GM23338 (cell line): ENCODE measurements around the gene ANXA3. TPM values are rescaled to one million over a fixed set of nuclear protein-coding genes. Genes with fewer than 3 reads are reported as not detected.

Experiments
- ATAC-seq: fragments of 200-7000 bp; cut with Tn5 transposase; 3 replicates; pipeline ENCODE4 v1.9.1; 2020
- DNase-seq: peaks from one replicate; pipeline ENCODE4 v3.0.0-alpha.2; 2015; ENCODE audit warnings: low spot score
- H2AFZ ChIP-seq: fragments of 200-600 bp; sonication (generic); 2 replicates; pipeline ENCODE4 v1.8.0; 2016; ENCODE audit warnings: antibody characterized with exemption, mild to moderate bottlenecking, moderate library complexity
- H3F3A ChIP-seq: fragments of 200-600 bp; sonication (generic); replicated peaks from 2 replicates; pipeline ENCODE4 v1.8.0; 2017; ENCODE audit warnings: antibody characterized with exemption, mixed run types, low read depth
- H3K27ac ChIP-seq: fragments of 200-600 bp; sonication (generic); 2 replicates; pipeline ENCODE4 v1.6.1; 2016; ENCODE audit warnings: low read depth
- H3K27me3 ChIP-seq: fragments of 200-600 bp; sonication (generic); 2 replicates; pipeline ENCODE4 v1.8.0; 2016; ENCODE audit warnings: mild to moderate bottlenecking, mixed run types, moderate library complexity; ENCODE audit not compliant: insufficient read depth
- H3K36me3 ChIP-seq: fragments of 200-600 bp; sonication (generic); 2 replicates; pipeline ENCODE4 v1.8.0; 2016; ENCODE audit warnings: mild to moderate bottlenecking; ENCODE audit not compliant: insufficient read depth
- H3K4me1 ChIP-seq: fragments of 200-600 bp; sonication (generic); 2 replicates; pipeline ENCODE4 v1.8.0; 2016; ENCODE audit warnings: mild to moderate bottlenecking, moderate library complexity; ENCODE audit not compliant: insufficient read depth
- H3K4me2 ChIP-seq: fragments of 200-600 bp; sonication (generic); 2 replicates; pipeline ENCODE4 v1.7.1; 2017; ENCODE audit warnings: mixed run types
- H3K4me3 ChIP-seq: fragments of 200-600 bp; sonication (generic); 2 replicates; pipeline ENCODE4 v1.6.1; 2016; ENCODE audit warnings: mixed run types
- H3K79me2 ChIP-seq: fragments of 200-600 bp; sonication (generic); replicated peaks from 2 replicates; pipeline ENCODE4 v1.8.0; 2017; ENCODE audit warnings: mild to moderate bottlenecking; ENCODE audit not compliant: insufficient read depth
- H3K9me2 ChIP-seq: fragments of 200-600 bp; sonication (generic); 2 replicates; pipeline ENCODE4 v1.8.0; 2017; ENCODE audit not compliant: insufficient read depth
- H4K20me1 ChIP-seq: fragments of 200-600 bp; sonication (generic); replicated peaks from 2 replicates; pipeline ENCODE4 v1.8.0; 2017; ENCODE audit warnings: mild to moderate bottlenecking; ENCODE audit not compliant: insufficient read depth
- H3K27ac Mint-ChIP-seq: 2 replicates; pipeline ENCODE4 v1.8.0; 2020; ENCODE audit warnings: inconsistent platforms, mild to moderate bottlenecking, moderate library complexity, mixed read lengths
- H3K27me3 Mint-ChIP-seq: 3 replicates; pipeline ENCODE4 v1.8.0; 2022; ENCODE audit warnings: low read depth, mild to moderate bottlenecking, moderate library complexity, mixed read lengths, inconsistent platforms; ENCODE audit not compliant: insufficient read depth, poor library complexity
- H3K36me3 Mint-ChIP-seq: 3 replicates; pipeline ENCODE4 v1.8.0; 2021; ENCODE audit warnings: low read depth, mild to moderate bottlenecking, inconsistent platforms, moderate library complexity, mixed read lengths
- H3K4me1 Mint-ChIP-seq: 3 replicates; pipeline ENCODE4 v1.8.0; 2020; ENCODE audit warnings: mild to moderate bottlenecking, inconsistent platforms, mixed read lengths
- H3K4me3 Mint-ChIP-seq: 3 replicates; pipeline ENCODE4 v1.8.0; 2021; ENCODE audit warnings: moderate library complexity, mild to moderate bottlenecking, inconsistent platforms, mixed read lengths
- H3K9me3 Mint-ChIP-seq: 3 replicates; pipeline ENCODE4 v1.8.0; 2020; ENCODE audit warnings: moderate library complexity, mild to moderate bottlenecking, inconsistent platforms, mixed read lengths
- CREB1 ChIP-seq: fragments of 250-450 bp; sonication (Bioruptor Pico); IDR thresholded peaks from 2 replicates; pipeline ENCODE4 v1.5.0; 2020; ENCODE audit warnings: low read depth, mild to moderate bottlenecking, moderate library complexity
- CTCF ChIP-seq, 2 experiments: fragments of 200-600 bp in 1 of 2; sonication (generic) in 1 of 2; conservative IDR thresholded peaks; 2 replicates each; pipeline versions ENCODE4 v1.5.1 to v1.6.1; 2016 to 2017; ENCODE audit warnings: antibody characterized with exemption in 2 of 2, low read depth in 2 of 2, mild to moderate bottlenecking in 2 of 2, moderate library complexity in 1 of 2
- ETS1 ChIP-seq: IDR thresholded peaks from 2 replicates; pipeline ENCODE4 v1.6.1; 2016; ENCODE audit warnings: antibody characterized with exemption
- EZH2 ChIP-seq: fragments of 200-600 bp; sonication (generic); IDR thresholded peaks from one replicate; pipeline ENCODE4 v1.8.0; 2017; ENCODE audit warnings: antibody characterized with exemption, mild to moderate bottlenecking, low read depth; ENCODE audit not compliant: unreplicated experiment
- EZH2phosphoT487 ChIP-seq: fragments of 200-600 bp; sonication (generic); IDR thresholded peaks from one replicate; pipeline ENCODE4 v1.8.1; 2018; ENCODE audit warnings: antibody characterized with exemption; ENCODE audit not compliant: unreplicated experiment
- JUNB ChIP-seq: IDR thresholded peaks from one replicate; pipeline ENCODE4 v1.6.1; 2016; ENCODE audit warnings: antibody characterized with exemption; ENCODE audit not compliant: unreplicated experiment
- POLR2AphosphoS5 ChIP-seq: IDR thresholded peaks from 2 replicates; pipeline ENCODE4 v1.6.1; 2016; ENCODE audit warnings: antibody characterized with exemption, low read depth
- REST ChIP-seq: IDR thresholded peaks from one replicate; pipeline ENCODE4 v1.6.1; 2018; ENCODE audit warnings: antibody characterized with exemption; ENCODE audit not compliant: unreplicated experiment
- STAT1 ChIP-seq: IDR thresholded peaks from one replicate; pipeline ENCODE4 v1.6.1; 2016; ENCODE audit warnings: antibody characterized with exemption; ENCODE audit not compliant: unreplicated experiment
- ZNF331 ChIP-seq: fragments of 250-450 bp; sonication (Bioruptor Pico); IDR thresholded peaks from 2 replicates; pipeline ENCODE4 v1.5.0; 2020; ENCODE audit warnings: low read depth, mild to moderate bottlenecking, moderate library complexity
- polyA plus RNA-seq: library from polyadenylated mRNA; unstranded; fragments of >200 nt; fragmentation: Nextera tagmentation; extraction: Ambion mirVana; gene quantifications from 2 replicates; pipeline ENCODE4 v1.2.1, GENCODE V29; 2016
- total RNA-seq: library from RNA; depleted of rRNA; stranded (reverse); fragments of >200 nt; shearing (Covaris generic); gene quantifications from 2 replicates; pipeline ENCODE4 v1.2.3, GENCODE V29; 2014

Gene ANXA3
- total and polyA plus RNA-seq, 2 experiments from 2014 or later = 20.3 to 31.5 TPM

- TF ChIP-seq ZNF331 (CRISPR knock-in tag) (no peak), JUNB (no peak), CREB1 (CRISPR knock-in tag) (no peak), CTCF (conservative IDR thresholded peaks at IDR 0.05; ENCODE audit: low read depth in 2 of 2) (no peak), REST (no peak), ETS1 (no peak), EZH2 (no peak)
These were observed 91.4 kb downstream of the ANXA3 start (continued) for GRCh38 chr4:78642934-78643333.

- Histone ChIP-seq H3K27ac (no peak overlapping the region), H3K36me3 (no peaks in the 10 kb centered on the region), H2AFZ (no peak overlapping the region), H4K20me1 (no peaks in the 10 kb centered on the region), H3K4me2 (no peak overlapping the region), H3K4me3 (no peak overlapping the region), H3K9me2 (no peaks in the 10 kb centered on the region), H3K79me2 (no peaks in the 10 kb centered on the region), H3F3A (no peaks in the 10 kb centered on the region), H3K27me3 (no peaks in the 10 kb centered on the region), H3K4me1 (0 out of 2 replicates have a peak, but pooled peaks cover 9% of the 10 kb centered on the region)
- no peaks in the 10 kb centered on the region for H3K27me3 Mint-ChIP-seq
- DNase-seq (no peak), ATAC-seq (no peak)
- no peaks in the 10 kb centered on the region for H3K36me3 Mint-ChIP-seq
- no peaks in the 10 kb centered on the region for H3K9me3 Mint-ChIP-seq
- H3K4me3 Mint-ChIP-seq = no peak overlapping the region
- no peak overlapping the region for H3K27ac Mint-ChIP-seq
- H3K4me1 Mint-ChIP-seq = peaks cover 7% of the 10 kb centered on the region; the same call in 2 of the 3 replicates
- no peak for TF ChIP-seq CREB1 (CRISPR knock-in tag)
- no peak for TF ChIP-seq JUNB
- no peak for TF ChIP-seq EZH2
- TF ChIP-seq REST = no peak
- no peak for TF ChIP-seq EZH2phosphoT487
- TF ChIP-seq STAT1 = no peak
- TF ChIP-seq POLR2AphosphoS5 = no peak
- TF ChIP-seq ZNF331 (CRISPR knock-in tag) = no peak
These were observed 92.6 kb downstream of the ANXA3 start for GRCh38 chr4:78644063-78644691.
